GM21367 (cell line): ENCODE measurements around the gene SERPINC1.
"Not testable (repeated sequence)": the region's sequence is repeated elsewhere in the genome, so short reads cannot be mapped to it uniquely, and the experiment has no call there.

Experiments used
- ATAC-seq: cut with Tn5 transposase; IDR thresholded peaks from one replicate; pipeline ENCODE4 v1.9.1; 2021; ENCODE audit not compliant: unreplicated experiment

SERPINC1 gene

DNA sequence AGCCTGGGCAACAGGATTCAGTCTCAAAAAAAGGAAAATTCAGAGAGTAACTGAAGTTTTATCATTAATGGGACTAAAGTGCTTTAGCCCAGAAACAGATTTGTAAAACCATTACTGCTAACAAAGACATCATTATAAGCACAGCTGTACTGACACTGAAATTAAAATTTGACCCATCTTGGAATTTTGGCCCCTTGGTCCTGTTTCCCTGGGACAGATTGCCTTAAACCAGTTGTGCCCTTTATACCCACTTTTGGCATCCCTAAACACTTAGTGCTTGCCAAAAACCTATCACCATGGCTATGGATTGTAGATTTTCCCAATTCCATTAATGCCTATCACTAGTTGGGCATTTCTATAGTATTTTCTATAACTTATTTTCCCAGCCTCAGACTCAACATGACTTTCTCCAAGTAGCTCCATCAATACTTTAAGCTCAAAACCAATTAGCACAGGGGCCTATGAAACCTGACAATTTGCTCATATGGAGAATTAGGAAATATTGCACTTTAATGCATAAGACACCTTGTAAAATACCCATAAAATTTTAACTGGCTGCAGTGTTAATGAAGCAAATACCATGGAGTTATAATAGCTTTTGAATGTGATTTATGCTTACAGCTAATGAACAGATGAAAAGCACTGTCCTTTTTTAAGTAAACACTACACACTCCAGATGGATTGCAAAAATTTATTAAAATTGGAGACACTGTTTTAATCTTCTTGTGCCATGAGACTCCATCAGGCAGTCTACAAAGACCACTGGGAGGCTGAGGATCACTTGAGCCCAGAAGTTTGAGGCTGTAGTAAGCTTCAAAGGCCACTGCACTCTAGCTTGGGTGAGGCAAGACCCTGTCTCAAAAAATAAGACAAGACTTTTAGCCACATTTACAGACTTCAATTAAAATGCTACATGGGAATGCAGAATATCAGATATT is 53.6 kb downstream of the SERPINC1 start:
- ATAC-seq = no peak

DNA sequence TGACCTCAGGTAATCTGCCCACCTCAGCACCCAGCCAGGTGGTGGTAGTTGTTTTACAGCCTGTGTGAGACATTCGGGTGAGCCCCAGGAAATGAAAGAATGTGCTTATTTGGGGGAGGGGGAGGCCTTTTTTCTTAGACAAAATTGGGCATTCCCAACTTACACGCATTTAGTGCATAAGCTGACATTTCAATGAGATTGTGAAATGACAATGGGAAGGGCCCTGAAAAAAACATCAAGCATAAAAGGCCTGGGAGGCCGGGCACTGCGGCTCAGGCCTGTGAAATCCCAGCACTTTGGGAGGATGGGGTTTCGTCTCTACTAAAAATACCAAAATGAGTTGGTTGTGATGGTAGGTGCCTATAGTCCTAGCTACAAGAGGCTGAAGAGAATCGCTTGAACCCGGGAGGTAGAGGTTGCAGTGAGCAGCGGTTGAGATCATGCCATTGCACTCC is 54.3 kb downstream of the SERPINC1 start:
- no peak for ATAC-seq

DNA sequence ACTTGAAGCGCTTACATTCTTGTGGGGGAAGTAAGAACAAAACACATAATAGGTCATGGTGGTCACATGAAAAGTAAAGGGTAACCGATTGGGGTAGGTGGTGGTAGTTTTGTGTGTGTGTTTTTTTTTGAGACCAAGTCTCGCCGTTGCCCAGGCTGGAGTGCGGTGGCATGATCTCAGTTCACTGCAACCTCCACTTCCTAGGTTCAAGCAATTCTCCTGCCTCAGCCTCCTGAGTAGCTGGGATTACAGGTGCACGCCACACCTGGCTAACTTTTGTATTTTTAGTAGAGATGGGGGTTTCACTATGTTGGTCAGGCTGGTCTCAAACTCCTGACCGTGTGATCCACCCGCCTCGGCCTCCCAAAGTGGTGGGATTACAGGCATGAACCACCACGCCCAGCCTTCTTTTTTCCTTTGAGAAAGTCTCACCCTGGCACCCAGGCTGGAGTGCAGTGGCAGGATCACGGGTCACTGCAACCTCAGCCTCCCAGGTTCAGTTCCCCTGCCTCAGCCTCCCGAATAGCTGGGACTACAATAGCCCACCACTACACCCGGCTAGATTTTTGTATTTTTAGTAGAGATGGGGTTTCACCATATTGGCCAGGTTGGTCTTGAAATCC is 54.9 kb downstream of the SERPINC1 start:
- ATAC-seq = not testable (repeated sequence)

DNA sequence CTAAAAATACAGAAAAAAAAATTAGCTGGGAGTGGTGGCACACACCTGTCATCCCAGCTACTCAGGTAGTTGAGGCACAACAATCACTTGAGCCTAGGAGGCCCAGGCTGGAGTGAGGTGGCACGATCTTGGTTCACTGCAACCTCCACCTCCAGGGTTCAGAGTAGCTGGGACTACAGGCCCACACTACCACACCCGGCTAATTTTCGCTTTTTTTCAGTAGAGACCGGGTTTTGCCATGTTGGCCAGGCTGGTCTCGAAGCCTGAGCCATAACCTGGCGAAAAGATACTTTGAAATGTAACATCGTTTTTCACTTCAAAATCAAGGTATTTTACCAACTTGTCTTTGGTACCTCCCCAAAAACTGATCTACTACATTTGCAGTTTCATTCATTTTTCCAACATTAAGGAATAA is 55.4 kb downstream of the SERPINC1 start:
- no peak for ATAC-seq

DNA sequence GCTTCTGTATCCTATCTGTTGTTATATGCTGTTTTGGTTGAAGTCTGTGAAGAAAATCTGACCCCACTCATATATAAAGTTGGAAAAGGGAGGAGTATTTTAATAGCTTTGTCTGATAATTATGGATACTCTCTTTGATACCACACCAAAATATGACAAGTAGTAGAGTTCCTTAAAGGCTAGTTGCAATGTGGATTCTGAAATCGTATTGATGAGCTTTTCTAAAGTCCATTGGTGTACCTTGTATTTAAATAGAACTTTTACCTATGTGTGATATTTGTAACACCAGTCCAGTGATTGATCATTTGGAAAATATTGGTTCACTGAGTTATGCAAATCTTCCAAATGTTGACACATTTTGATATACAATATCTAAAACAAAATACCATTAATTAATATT is 57.1 kb downstream of the SERPINC1 start:
- no peak for ATAC-seq

DNA sequence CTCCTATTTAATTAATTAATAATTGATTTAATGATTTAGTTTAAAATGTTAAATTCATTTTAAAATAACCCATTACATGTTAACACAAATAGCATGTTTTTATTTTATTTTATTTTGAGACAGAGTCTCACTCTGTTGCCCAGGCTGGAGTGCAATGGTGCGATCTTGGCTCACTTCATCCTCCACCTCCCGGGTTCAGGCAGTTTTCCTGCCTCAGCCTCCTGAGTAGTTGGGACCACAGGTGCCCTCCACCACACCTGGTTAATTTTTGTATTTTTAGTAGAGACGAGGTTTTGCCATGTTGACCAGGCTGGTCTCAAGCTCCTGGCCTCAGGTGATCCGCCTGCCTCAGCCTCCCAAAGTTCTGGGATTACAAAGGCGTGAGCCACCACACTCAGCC is 57.6 kb downstream of the SERPINC1 start:
- ATAC-seq = not testable (repeated sequence)

DNA sequence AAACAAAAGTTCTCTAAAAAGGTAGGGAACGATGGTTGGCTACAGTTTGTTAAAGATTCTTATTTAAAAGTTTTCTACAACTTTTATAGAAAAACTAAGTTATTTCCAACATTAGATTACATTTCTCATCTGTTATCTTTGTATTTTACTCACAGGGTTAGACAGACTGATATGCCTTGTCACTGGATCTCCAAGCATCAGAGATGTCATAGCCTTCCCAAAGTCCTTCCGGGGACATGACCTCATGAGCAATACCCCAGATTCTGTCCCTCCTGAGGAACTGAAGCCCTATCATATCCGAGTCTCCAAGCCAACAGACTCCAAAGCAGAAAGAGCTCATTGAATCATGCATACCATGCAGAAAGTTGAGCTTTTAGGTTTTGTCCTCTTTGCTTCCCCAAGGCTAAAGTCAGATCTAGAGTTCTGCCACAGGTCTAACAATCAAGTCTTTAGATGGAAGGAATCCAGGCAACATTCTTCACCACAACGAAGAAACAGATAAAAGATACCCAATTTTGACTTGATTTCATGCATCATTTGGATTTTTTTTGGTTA is 59.7 kb downstream of the SERPINC1 start:
- ATAC-seq = no peak

DNA sequence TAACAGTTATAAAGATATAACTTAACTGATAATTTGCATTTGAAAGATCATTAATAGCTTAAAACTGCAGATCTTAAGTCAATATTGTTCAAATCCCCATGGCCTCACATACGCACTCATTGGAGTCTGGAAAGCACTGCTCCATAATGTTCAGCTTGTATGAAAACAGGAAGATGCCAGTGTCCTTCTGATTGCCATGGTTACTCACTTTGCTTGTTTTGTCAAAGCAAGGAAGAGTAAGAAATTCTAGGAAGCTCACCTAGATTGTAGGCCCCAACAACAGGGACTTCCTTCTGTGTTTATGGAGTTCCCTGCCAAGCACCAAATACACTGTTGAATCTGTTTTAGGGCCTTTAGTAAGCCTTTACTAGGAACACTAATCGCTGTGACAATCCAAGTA is 60.2 kb downstream of the SERPINC1 start:
- no peak for ATAC-seq

DNA sequence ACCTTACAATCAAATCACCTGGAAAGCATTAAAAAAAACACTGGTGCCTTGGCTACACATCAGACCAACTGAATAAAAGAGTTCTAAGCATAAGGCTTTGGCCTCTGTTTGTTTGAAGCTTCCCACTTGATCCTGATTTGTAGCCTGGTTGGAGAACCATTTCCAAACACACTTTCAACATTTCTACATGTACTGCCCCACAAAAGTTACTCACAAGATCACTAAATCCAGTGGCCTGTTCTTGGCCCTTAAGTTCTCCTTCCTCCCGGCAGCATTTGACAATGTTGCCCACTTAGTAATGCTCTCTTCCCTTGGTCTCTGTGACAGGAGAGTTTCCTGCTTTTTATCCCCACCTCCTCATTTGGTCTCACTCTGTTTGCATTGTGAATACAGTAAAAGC is 61.1 kb downstream of the SERPINC1 start:
- no peak for ATAC-seq
